H1 (cell line): Measurements from ENCODE around the gene RPN2. TPM values are rescaled to one million over a fixed set of nuclear protein-coding genes. Genes with fewer than 3 reads are reported as not detected.
A peak's percentile ranks its signal among the peaks of the same experiment; 100 is the strongest.

Experiments used
- CTCF ChIA-PET: fragments of 300-600 bp; sonication (Branson Sonifier 250); formaldehyde crosslinking; loops from one replicate; lab custom pipeline; 2021; ENCODE audit not compliant: partially characterized antibody; lab: Charles Lee
- POLR2A ChIA-PET: fragments of 300-600 bp; sonication (Branson Sonifier 250); formaldehyde crosslinking; loops from one replicate; lab custom pipeline; 2021; ENCODE audit warnings: inconsistent platforms; ENCODE audit not compliant: partially characterized antibody; lab: Charles Lee
- DNase-seq, 2 experiments: peaks; one replicate each; pipeline versions ENCODE4 v3.0.0 to v3.0.0-alpha.2; 2010 to 2022; ENCODE audit warnings: low spot score in 2 of 2, low read depth in 1 of 2, mixed read lengths in 1 of 2
- FAIRE-seq: peaks from 2 replicates; lab custom pipeline; 2011; peaks lifted over from hg19 to GRCh38; lab: Jason Lieb, UNC
- H2AFZ ChIP-seq: 2 replicates; pipeline ENCODE4 v1.8.1; 2012; ENCODE audit warnings: low read length, inconsistent platforms
- H2AK5ac ChIP-seq: 2 replicates; pipeline ENCODE4 v1.6.1; 2013; ENCODE audit warnings: low read depth, low read length
- H2BK120ac ChIP-seq: replicated peaks from 2 replicates; pipeline ENCODE3; 2013; ENCODE audit warnings: low read depth, low read length, inconsistent platforms
- H2BK12ac ChIP-seq: 2 replicates; pipeline ENCODE4 v1.6.1; 2013; ENCODE audit warnings: low read depth, low read length
- H2BK15ac ChIP-seq: 2 replicates; pipeline ENCODE4 v1.6.1; 2013; ENCODE audit warnings: low read length
- H2BK20ac ChIP-seq: 2 replicates; pipeline ENCODE4 v1.6.1; 2013; ENCODE audit warnings: low read length
- H2BK5ac ChIP-seq: 2 replicates; pipeline ENCODE4 v1.6.1; 2013; ENCODE audit warnings: low read depth, low read length
- H3K14ac ChIP-seq: 2 replicates; pipeline ENCODE4 v1.6.1; 2013; ENCODE audit warnings: inconsistent platforms; ENCODE audit not compliant: insufficient read length
- H3K18ac ChIP-seq: 2 replicates; pipeline ENCODE4 v1.6.1; 2013; ENCODE audit warnings: low read length; ENCODE audit errors: extremely low read depth
- H3K23ac ChIP-seq: 2 replicates; pipeline ENCODE4 v1.6.1; 2013; ENCODE audit warnings: inconsistent platforms; ENCODE audit not compliant: insufficient read length
- H3K23me2 ChIP-seq: 2 replicates; pipeline ENCODE4 v1.6.1; 2013; ENCODE audit warnings: low read depth, low read length
- H3K27ac ChIP-seq: 2 replicates; pipeline ENCODE4 v1.6.1; 2011; ENCODE audit warnings: low read depth, low read length, inconsistent platforms
- H3K27me3 ChIP-seq, 4 experiments: replicated peaks in 1 of 4; 1 replicate in 1 of 4; 2 replicates in 3 of 4; pipeline versions ENCODE4 v1.6.1 to v1.8.1; 2011 to 2013; ENCODE audit warnings: low read length in 3 of 4, mild to moderate bottlenecking in 3 of 4, inconsistent platforms in 2 of 4, mixed read lengths in 2 of 4, moderate library complexity in 1 of 4; ENCODE audit not compliant: control insufficient read depth in 3 of 4, insufficient read depth in 3 of 4; ENCODE audit errors: extremely low read depth in 1 of 4
- H3K36me3 ChIP-seq, 4 experiments: 2 replicates each; pipeline versions ENCODE4 v1.6.1 to v1.8.1; 2011 to 2013; ENCODE audit warnings: mild to moderate bottlenecking in 4 of 4, low read length in 3 of 4, moderate library complexity in 2 of 4, control low read depth in 1 of 4, inconsistent platforms in 1 of 4; ENCODE audit not compliant: insufficient read depth in 4 of 4, control insufficient read depth in 2 of 4
- H3K4ac ChIP-seq: replicated peaks from 2 replicates; pipeline ENCODE3; 2013; ENCODE audit warnings: low read length, low read depth, mixed read lengths, inconsistent platforms; ENCODE audit not compliant: insufficient read length
- H3K4me1 ChIP-seq, 4 experiments: replicated peaks in 1 of 4; 1 replicate in 1 of 4; 2 replicates in 3 of 4; pipeline versions ENCODE4 v1.6.1 to v1.8.1; 2011 to 2013; ENCODE audit warnings: low read length in 3 of 4, inconsistent platforms in 2 of 4, mixed read lengths in 1 of 4; ENCODE audit not compliant: insufficient read depth in 4 of 4, control insufficient read depth in 3 of 4
- H3K4me2 ChIP-seq, 2 experiments: 2 replicates each; pipeline versions ENCODE4 v1.6.1 to v1.8.1; 2011 to 2013; ENCODE audit warnings: low read depth in 2 of 2, low read length in 2 of 2, control low read depth in 1 of 2, inconsistent platforms in 1 of 2, mild to moderate bottlenecking in 1 of 2; ENCODE audit not compliant: insufficient read depth in 1 of 2
- H3K4me3 ChIP-seq, 4 experiments: fragments of 200-600, 300-600 bp in 1 of 4; sonication (generic), shearing (Covaris generic), sonication (Bioruptor Twin) in 1 of 4; 2 replicates each; pipeline versions ENCODE4 v1.5.1 to v1.8.1; 2011 to 2016; ENCODE audit warnings: low read length in 4 of 4, low read depth in 3 of 4, control low read depth in 2 of 4, inconsistent platforms in 2 of 4, mild to moderate bottlenecking in 2 of 4, mixed read lengths in 1 of 4, moderate library complexity in 1 of 4; ENCODE audit not compliant: insufficient read depth in 2 of 4; ENCODE audit errors: extremely low read depth in 1 of 4
- H3K56ac ChIP-seq: replicated peaks from 2 replicates; pipeline ENCODE3; 2013; ENCODE audit warnings: low read depth, mild to moderate bottlenecking, mixed read lengths, low read length, inconsistent platforms; ENCODE audit not compliant: insufficient read length
- H3K79me1 ChIP-seq: 2 replicates; pipeline ENCODE4 v1.6.1; 2013; ENCODE audit warnings: low read depth, low read length, control low read depth
- H3K79me2 ChIP-seq, 2 experiments: 2 replicates each; pipeline versions ENCODE4 v1.6.1 to v1.8.1; 2012 to 2013; ENCODE audit warnings: low read length in 2 of 2, mild to moderate bottlenecking in 2 of 2, inconsistent platforms in 1 of 2; ENCODE audit not compliant: insufficient read depth in 2 of 2, control insufficient read depth in 1 of 2
- H3K9ac ChIP-seq, 4 experiments: replicated peaks in 1 of 4; 1 replicate in 1 of 4; 2 replicates in 3 of 4; pipeline versions ENCODE4 v1.6.1 to v1.8.1; 2011 to 2013; ENCODE audit warnings: low read depth in 3 of 4, low read length in 3 of 4, control low read depth in 2 of 4, mild to moderate bottlenecking in 2 of 4, moderate library complexity in 2 of 4, inconsistent platforms in 1 of 4; ENCODE audit errors: extremely low read depth in 1 of 4
- H3K9me3 ChIP-seq, 2 experiments: 2 replicates each; pipeline versions ENCODE4 v1.6.1 to v1.8.1; 2012 to 2013; ENCODE audit warnings: mild to moderate bottlenecking in 2 of 2, moderate library complexity in 2 of 2, control low read depth in 1 of 2, inconsistent platforms in 1 of 2, low read depth in 1 of 2, low read length in 1 of 2, mixed read lengths in 1 of 2; ENCODE audit not compliant: insufficient read depth in 2 of 2
- H4K20me1 ChIP-seq, 2 experiments: replicated peaks in 1 of 2; 2 replicates each; pipeline versions ENCODE3 to v1.8.1; 2011 to 2013; ENCODE audit warnings: inconsistent platforms in 2 of 2, low read length in 2 of 2, mild to moderate bottlenecking in 1 of 2; ENCODE audit not compliant: insufficient read depth in 2 of 2, control insufficient read depth in 1 of 2
- H4K5ac ChIP-seq: 2 replicates; pipeline ENCODE4 v1.6.1; 2013; ENCODE audit warnings: low read length, low read depth, mixed read lengths, inconsistent platforms; ENCODE audit not compliant: insufficient read length
- H4K8ac ChIP-seq: 2 replicates; pipeline ENCODE4 v1.8.0; 2013; ENCODE audit warnings: mild to moderate bottlenecking, moderate library complexity, low read length, inconsistent platforms; ENCODE audit not compliant: insufficient read depth; ENCODE audit errors: extremely low read depth
- H4K91ac ChIP-seq: replicated peaks from 2 replicates; pipeline ENCODE3; 2013; ENCODE audit warnings: low read length, mixed read lengths, inconsistent platforms; ENCODE audit not compliant: insufficient read length
- BACH1 ChIP-seq: IDR thresholded peaks from 2 replicates; pipeline ENCODE4 v1.6.1; 2012; ENCODE audit warnings: low read length, improper control_type of control experiment
- CTBP2 ChIP-seq: IDR thresholded peaks from 2 replicates; pipeline ENCODE4 v1.7.0; 2011; ENCODE audit warnings: borderline replicate concordance, mild to moderate bottlenecking, moderate library complexity, mixed read lengths, low read length; ENCODE audit not compliant: insufficient read depth, insufficient read length
- GABPA ChIP-seq: IDR thresholded peaks from 2 replicates; pipeline ENCODE4 v1.6.1; 2011; ENCODE audit warnings: mild to moderate bottlenecking, low read length, moderate library complexity, borderline replicate concordance; ENCODE audit not compliant: insufficient read depth
- KDM1A ChIP-seq: fragments of 200-600, 300-600 bp; sonication (generic); IDR thresholded peaks from 2 replicates; pipeline ENCODE4 v1.7.1; 2016; ENCODE audit warnings: mild to moderate bottlenecking, low read length, borderline replicate concordance
- TEAD4 ChIP-seq: IDR thresholded peaks from 2 replicates; pipeline ENCODE4 v1.6.1; 2012; ENCODE audit warnings: low read depth, low read length, inconsistent platforms, mixed read lengths
- WGBS, 2 experiments: shearing (Covaris generic) in 1 of 2; methylation state at CpG; one replicate each; pipeline versions ENCODE4 v1.1.6 to v1.1.7; 2013 to 2015; ENCODE audit warnings: low lambda C conversion rate in 2 of 2, mixed read lengths in 2 of 2, inconsistent platforms in 1 of 2, low coverage in 1 of 2, missing lambda C conversion rate in 1 of 2; ENCODE audit not compliant: insufficient replicate concordance in 2 of 2, insufficient coverage in 1 of 2, insufficient read length in 1 of 2; ENCODE audit errors: extremely low coverage in 1 of 2, missing lambda C conversion rate in 1 of 2; 5-methylcytosine and 5-hydroxymethylcytosine counted together
- polyA plus RNA-seq, 7 experiments: library from polyadenylated mRNA; depleted of rRNA in 3 of 7; stranded (reverse) in 5 of 7; unstranded in 2 of 7; fragments of >200 nt in 5 of 7; fragments of 200-250 nt in 2 of 7; gene quantifications; 1 replicate in 5 of 7; 2 replicates in 1 of 7; 4 replicates in 1 of 7; pipeline versions ENCODE4 v1.2.1 to v1.2.3, GENCODE V29; 2011 to 2013; ENCODE audit warnings: missing spikeins in 2 of 7, mixed read lengths in 2 of 7
- total RNA-seq: library from RNA; stranded (reverse); fragmentation: NEBNext Ultra II Directional; extraction: Animal tissue kit (Norgen Biotek cat#: 25700); gene quantifications from 2 replicates; pipeline ENCODE4 v1.2.1, GENCODE V29; 2021

The RPN2 gene
- total and polyA plus RNA-seq, 2 of the 8 experiments (the other 6 are each of a cell fraction or from before 2014, with no cell fraction given), result 236 to 379 TPM

- Histone ChIP-seq H2BK5ac (peak overlapping the region; percentile 74; the same call in 1 of the 2 replicates), H3K79me2 (no peaks in the 10 kb centered on the region), H3K14ac (no peak overlapping the region), H2AFZ (peak overlapping the region; percentile 63), H3K9me3 (0 out of 4 replicates have a peak, but pooled peaks cover 0 to 4% of the 10 kb centered on the region in 2 experiments), H4K20me1 (no peaks in the 10 kb centered on the region), H3K4ac (no peak overlapping the region), H2BK20ac (peak overlapping the region; percentile 91), H3K23me2 (no peaks in the 10 kb centered on the region), H3K4me2 (peak overlapping the region; percentile 59 to 76; a peak in 3 of 4 replicates), H2BK120ac (peak overlapping the region; percentile 38), H2AK5ac (0 out of 2 replicates have a peak overlapping the region, but pooled peaks have one; percentile 77), H2BK12ac (peak overlapping the region; percentile 97; the same call in 1 of the 2 replicates), H3K18ac (peak overlapping the region; percentile 12), H3K9ac (0 out of 7 replicates have a peak overlapping the region, but pooled peaks of 1 of the 4 experiments have one; percentile 29), H3K36me3 (no peaks in the 10 kb centered on the region), H4K91ac (peak overlapping the region; percentile 64), H3K23ac (no peak overlapping the region), H4K5ac (peak overlapping the region; percentile 49), H3K4me3 (peak overlapping the region in 1 of 4 experiments; percentile 23; a peak in 1 of 8 replicates), H3K56ac (no peak overlapping the region), H4K8ac (no peak overlapping the region; the same call in 1 of the 2 replicates), H2BK15ac (peak overlapping the region; percentile 35), H3K4me1 (peaks cover 4 to 14% (median 11%) of the 10 kb centered on the region in 4 experiments), H3K27ac (peak overlapping the region; percentile 60), H3K27me3 (no peaks in the 10 kb centered on the region), H3K79me1 (no peaks in the 10 kb centered on the region)
- DNase-seq, result no peak
- CTCF ChIA-PET, result interaction anchor here (0.6 to 10.0 kb wide), 20 partner anchors 10 to 297 kb away, joined by 3 to 91 read pairs (median 5); no protein-coding TSS in a partner anchor
- POLR2A ChIA-PET, result interaction anchor here (0.6 to 2.2 kb wide), 17 partner anchors 8 to 429 kb away, joined by 3 to 11 read pairs (median 4); partner anchors contain the start of genes MANBAL and SRC
- WGBS, 2 experiments, result 90% methylated on average over 9 of the region's 9 CpGs; no CpG with 5 or more reads in 1 of the 2 experiments
- TF ChIP-seq KDM1A (peak; percentile 53; the same call in 1 of the 2 replicates), TEAD4 (no peak), CTBP2 (no peak), BACH1 (no peak), GABPA (no peak)
- no peak for FAIRE-seq
These were observed 88.0 kb downstream of the RPN2 start for GRCh38 chr20:37266940-37267666.
